Measurements from ENCODE around the gene CHD8.
"Not testable (repeated sequence)": the region's sequence is repeated elsewhere in the genome, so short reads cannot be mapped to it uniquely, and the experiment has no call there.

Gene CHD8

DNA sequence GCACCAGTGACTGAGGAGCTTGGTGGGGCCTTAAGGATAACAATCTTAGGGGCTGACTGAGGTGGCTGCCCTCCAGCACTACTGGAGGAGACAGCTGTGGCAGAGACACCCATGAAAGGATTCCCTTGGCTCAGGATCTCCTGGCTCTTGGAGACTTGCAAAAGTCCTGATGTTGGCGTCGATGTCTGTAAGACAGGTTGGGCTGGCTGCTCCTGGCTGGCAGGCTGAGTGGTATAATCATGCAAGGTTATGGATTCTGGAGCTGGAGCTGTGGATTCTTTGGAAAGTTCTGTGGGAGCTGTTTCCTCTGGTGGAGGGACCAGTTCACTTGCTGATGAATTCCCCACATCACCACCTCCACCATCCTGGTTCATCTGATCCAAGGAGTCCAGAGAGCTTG is 24.8 kb downstream of the CHD8 start:
- DNase-seq = no peak

DNA sequence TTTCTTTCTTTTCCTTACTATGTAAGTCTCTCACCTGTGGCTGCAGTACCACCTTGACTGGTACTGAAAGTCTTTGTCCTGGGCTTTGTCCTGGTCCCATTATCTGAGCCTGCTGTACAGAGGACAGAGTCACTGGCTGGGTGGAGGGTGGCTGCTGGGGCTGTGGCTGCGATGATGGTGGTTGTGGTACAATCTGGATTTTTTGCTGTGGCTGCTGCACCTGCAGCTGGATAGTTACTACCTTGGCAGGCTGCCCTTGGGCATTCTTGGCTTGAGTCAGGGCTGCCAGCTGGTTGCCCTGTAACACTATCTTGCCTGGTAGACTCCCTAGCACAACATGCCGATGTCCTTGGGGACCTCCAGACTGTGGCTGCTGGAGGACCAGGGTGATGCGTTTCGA is 27.0 kb downstream of the CHD8 start:
- no peak for DNase-seq

DNA sequence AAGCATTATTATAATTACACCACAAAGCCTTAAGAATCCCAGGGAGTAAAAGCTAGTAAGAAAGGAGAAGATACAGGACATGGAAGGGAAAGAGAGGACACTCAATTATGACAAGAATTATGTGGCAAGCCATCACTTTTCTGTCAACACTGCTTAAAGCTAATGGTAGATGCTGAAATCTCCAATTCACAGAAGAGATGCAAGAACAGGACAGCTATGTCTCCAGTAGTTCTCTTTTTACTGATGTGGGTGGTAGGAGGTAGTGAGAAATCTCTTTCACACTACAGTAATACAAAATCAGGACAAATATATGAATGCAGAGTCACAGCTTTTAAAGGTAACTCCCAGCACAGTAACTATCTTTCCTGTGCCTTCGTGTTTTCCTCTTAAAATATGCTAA is 29.2 kb downstream of the CHD8 start:
- no peak for DNase-seq

DNA sequence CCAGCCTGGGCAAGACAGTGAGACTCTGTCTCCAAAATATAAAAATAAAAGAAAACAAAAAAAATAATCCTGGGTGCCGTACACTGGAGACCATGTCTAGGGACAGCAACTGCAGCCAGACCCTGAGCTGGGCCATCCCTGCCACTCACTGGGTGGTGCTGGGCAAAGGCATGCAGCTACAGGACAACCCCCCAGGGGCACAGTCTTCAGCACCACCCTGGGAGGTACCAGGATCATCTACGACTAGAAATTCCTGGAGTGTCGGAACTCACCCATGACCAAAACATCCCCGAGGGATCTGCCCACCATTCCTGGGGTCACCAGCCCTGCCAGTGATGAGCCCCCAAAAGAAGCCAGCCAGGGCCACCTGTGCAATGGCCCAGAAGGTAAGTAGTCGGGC is 36.4 kb downstream of the CHD8 start:
- no peak for DNase-seq

DNA sequence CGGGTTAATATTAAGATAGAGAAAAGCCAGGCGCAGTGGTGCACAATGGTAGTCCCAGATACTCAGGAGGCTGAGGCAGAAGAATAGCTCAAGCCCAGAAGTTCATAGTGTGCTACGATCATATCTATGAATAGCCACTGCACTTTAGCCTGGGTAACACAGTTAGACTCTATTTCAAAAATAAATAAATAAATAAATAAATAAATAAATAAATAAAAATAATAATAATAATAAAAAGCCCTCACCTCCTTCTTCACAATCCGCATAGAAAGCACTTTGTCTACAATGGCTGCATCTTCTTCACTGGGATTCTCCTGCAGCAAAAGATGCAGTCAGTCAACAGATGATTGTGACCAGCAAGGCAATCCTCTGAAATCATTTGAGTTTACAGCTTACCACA is 40.6 kb downstream of the CHD8 start:
- no peak for DNase-seq

DNA sequence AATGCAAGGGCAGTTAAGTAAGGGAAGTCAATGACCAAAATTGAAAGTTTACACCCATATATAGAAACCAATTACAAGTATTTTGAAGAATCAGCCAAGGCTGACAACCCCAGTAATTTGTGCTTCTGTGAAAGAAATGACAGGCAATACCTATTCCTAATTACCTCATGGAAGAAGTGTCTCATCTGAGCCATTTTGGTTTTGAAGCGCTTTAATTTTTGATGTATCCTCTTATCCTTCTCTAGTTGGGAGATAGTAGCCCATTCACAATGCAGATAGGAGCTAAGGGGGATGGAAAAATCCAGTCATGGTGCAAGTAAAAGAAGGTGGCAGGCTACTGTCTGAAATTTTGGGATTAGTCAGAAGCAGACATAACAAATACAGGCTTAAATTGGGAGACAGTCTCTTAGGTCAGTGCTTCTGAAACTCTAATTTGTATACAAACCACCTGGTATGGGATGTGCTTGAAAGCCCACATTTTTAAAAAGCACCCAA is 41.7 kb downstream of the CHD8 start:
- no peak for DNase-seq

DNA sequence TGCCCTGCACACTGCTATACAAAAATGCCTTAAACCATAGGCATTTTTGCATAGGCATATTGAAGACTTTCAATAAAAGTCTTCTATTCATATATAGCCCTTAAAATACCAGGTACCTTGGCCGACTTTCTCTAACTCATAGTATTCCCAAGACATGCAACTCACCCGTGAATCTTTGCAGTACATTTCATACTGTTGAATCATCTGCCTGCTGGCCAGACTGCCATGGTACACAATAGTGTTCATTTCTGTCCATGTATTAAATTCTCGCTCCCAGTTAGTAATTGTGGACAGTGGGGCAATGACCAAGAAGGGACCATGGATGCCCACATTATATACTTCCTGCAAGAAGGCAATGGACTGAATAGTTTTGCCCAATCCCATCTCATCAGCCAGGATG is 47.8 kb downstream of the CHD8 start:
- no peak for DNase-seq

DNA sequence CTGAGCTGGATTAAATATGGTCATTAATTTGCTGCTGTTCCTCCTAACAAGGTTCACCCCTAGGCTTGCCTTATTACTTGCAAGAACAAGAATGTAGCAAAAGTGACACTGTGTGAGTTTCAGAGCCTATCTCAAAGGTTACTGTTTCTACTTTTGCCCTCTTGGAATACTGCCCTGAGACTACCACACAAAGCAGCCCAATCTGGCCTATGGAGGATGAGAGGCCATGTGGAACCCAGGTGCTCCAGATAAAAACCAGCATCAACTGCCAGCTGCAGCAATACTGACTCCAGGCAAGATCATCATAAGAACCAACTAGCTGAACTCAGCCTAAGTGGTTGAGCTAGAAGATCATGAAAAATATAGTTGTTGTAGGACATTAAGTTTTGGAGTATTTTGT is 49.7 kb downstream of the CHD8 start:
- DNase-seq = no peak

DNA sequence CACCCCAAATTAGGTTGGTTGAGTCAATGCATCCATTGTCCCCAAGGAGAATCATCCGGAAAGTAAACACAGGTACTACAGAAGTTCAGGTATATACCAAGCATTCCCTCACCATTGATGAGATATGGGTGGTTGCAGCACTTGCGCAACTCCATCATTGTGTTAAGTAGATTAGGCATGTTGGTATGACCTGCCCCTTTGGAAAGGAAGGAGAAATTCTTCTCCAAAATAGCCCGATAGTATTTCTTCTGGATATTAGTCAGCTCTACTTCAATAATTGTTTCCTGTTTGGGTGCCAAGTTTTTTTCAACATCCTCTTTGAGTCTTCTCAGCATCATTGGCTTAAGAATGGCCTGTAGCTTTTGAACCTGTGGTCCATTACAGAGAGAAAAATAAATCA is 50.8 kb downstream of the CHD8 start:
- DNase-seq = no peak

DNA sequence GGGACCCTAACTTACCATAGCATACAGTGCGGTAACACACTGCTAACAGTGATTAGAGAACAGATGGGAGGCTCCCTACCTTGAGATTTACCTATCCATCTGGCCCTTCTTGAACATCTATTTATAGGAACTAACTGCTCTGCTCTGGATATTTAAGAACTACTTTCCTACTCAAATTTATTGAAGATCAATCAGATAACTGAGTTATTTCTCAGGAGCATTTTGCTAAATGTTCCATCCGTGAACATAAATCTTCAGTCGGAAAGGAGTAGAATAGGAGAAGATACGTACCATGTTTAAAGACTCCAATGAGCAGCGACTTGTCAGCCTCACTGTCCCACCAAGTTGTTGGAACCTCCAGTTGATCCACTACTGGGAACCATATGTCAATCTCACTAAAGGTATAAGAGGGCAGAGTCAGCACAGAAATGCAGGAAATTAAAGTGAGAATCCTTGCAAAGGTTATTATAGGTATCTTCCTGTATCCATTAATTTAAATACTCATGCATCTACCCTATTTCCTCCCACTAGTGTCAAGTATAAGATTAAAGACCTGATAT is 56.5 kb downstream of the CHD8 start:
- no peak for DNase-seq

DNA sequence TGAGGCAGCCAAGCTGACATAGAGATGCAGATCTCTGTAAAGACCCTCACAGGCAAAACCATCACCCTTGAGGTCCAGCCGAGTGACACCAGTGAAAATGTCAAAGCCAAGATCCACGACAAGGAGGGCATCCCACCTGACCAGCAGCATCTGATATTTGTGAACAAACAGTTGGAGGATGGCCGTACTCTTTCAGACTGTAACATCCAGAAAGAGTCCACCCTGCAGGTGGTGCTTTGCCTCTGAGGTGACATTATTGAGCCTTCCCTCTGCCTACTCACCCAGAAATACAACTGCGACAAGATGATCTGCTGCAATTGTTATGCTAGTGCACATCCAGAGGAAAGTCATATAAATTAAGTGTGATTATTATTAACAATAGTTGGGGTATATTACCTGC is 57.0 kb downstream of the CHD8 start:
- DNase-seq = no peak

DNA sequence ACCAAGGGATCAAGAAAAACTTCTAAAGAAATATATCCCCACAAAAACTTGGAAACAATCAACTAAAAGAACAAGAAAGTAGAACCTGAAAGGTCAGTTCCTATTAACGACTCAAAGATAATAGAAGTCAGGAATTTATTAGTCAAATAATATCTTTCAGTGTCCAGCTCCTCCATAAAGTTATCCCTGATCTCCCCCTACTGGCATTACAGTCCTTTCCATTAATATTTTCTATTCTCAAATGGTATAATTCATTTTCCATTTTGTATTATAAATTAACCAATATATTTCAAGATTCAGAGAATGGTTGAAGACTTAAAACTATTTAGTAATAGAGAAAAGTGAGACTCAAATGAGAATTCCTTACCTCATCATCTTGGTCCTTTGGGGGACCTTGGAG is 60.5 kb downstream of the CHD8 start:
- DNase-seq = no peak

DNA sequence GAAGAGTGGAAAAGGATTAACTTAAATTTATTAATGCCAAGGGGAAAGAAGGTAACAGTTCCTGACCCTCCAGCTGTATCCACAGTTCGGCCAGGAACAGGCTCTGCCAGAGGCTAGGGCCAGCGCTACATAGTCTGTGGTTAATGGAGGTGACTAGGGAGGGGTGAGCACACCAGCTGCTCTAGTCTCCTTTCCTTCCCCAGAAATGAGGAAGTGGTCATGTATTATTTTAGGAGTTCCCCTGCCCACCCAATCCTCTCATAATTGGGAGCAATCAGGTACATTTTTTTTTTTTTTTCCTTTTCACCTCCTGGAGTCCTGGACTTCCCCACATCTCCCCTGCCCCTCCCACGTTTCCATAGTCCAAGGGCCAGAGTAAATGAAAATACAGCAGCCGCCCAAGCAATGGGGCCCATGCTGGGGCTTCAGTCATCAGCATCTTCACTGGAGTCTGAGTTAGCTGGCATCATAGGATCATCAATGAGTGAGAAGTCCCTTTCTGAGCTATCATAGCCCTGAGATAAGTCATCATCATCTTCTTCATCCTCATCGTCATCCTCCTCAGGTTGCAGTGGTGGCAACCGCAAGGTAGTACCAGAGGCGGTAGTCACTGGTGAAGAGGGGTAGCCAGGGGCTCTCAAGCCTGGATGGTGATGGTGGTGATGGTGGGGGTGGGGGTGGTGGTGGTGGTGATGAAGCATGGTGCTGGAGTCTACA is 70.6 kb downstream of the CHD8 start:
- DNase-seq = no peak

DNA sequence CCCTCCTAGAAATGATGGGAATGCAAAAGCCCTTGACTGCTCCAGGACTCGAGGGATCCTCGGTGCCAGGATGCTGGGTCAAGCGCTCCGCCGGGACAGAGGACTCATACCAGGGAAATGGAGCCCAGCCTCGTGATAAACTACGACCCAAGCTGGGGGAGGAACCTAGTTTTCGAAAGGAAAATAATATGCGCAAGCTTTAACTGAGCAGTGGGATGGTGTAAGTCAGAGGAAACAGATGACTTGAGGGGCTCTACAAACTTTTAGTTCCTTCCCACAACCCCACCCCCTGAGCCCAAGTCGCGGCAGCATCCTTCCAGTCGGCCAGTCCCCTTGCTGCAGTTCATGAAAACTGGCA is 71.5 kb downstream of the CHD8 start:
- no peak for DNase-seq

DNA sequence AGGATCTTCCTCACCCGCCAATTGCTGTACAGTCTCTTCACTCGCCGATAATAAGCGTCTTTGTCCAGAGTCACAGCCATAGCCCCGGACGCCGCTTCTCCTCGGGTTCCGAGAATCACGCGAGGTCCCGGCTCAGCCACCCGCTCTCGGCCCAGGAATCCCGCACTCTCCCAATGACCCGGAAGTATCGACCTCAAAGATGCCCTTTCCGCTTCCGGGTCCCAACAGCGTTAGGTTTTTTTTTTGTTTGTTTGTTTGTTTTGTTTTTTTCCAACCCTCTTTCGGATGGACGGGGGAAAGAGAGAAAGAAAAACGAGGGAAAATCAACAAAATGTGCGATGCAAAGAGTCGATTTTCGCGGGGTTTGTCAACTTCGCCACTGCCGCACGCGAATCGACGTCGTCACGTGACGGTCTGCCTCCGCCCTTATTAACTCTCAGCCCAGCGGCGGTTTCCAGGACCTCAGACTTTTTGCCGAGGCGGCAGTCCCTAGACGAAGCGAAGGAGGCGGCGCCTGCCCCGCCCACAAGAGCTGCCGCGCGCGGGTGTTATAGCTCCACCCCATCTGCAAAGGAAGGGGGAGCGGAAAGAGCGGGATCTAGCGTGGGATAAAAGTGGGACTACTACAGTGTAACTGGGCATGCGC is 72.0 kb downstream of the CHD8 start, which contains the start of gene SUPT16H:
Gene SUPT16H, minus strand, starts transcription at position 172 of the 646 bp plus-strand sequence. Its CDS starts 92 bp downstream, at position 80.
- peak; percentile 92 for DNase-seq

DNA sequence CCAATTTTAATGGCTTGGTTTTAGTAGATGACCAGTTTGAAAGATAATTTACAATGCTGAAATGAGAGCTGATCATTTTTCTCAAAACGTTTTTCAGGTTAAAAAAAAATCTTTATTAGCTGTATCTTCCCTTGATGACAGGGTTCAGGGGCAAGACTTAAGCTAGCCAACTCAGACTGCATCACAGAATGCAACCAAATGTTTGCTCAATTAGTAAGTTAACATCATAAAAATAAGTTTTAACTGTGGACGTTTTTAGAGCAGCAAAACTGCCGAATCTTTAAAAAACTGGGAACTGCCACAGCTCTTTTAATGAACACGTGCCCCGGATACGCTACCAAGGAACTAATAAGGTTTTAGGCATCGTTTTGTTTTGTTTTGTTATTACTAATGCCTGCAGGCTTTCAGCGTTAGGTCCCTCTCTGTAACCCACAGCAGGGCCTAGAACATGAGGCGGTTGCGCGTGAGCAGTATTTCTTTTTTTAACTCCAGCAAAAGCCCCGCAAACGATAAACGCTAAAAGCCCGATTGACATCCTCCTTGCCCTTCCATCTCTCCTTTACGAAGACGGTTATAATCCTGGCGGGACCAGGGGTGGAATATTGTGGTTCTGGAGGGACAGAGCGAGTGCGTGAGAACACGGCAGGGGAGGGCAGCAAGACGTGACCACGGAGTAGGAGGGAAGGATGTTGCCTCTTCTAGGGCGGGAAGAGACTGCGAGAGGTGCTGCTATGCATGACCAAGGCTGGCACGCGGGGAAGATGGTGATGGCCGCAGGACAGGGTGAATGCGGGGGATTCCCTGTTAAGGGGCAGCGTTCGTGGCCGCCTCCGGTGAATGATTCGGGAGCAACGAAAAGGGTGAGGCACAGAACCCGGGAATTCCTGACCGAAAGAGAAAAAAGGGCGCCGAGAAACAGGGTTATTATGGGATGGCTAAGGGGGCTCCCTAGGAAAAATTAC is 72.8 kb downstream of the CHD8 start:
- peak; percentile 30 for DNase-seq

DNA sequence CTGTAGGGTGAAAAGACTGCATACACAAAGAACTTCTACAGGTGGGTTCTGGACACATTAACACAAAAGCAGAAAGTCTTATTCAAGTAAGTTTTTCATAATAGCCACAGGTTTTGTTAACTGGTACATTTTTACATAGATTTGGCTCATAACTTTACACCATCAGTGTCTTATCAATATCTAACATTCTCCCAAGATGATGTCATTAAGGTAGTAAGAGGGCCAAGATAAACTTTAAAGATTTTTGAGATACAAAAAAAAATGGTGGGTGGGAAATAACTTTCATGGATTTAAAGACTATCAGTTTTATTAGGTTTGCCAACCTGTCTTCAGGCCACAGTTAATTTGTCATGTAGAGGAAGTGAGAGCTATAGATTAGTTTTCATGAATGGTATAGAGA is 73.8 kb downstream of the CHD8 start:
- DNase-seq = no peak

DNA sequence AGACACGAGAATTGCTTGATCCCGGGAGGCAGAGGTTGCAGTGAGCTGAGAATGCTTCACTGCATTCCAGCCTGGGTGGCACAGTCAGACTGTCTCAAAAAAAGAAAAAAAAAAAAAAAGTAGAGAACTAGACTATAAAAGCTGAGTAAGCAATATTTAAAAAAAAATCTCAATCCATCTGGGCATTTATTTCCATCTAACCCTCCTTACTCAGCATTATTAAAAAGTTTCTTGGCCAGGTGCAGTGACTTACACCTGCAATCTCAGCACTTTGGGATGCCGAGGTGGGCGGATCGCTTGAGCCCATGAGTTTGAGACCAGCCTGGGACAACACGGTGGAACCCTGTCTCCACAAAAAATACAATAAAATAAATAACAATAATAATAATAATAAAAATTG is 76.6 kb downstream of the CHD8 start:
- no peak for DNase-seq

DNA sequence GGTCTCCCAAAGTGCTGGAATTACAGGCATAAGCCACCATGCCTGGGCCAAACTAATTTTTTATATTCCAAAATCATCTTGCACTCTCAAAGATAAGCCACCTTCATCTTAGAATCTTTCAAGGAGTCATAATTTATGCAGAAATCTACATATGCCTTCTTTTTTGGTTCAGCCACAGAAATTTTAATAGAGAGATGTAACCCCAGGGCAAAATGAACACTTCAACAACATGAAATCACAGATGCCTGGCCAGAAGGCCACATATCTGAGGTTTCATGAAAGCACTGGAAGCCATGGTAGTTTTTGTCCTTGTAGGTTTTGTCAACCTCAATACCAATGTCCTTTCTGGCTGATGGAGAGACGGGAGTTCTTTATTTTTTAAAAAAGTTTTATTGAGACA is 81.9 kb downstream of the CHD8 start:
- no peak for DNase-seq

DNA sequence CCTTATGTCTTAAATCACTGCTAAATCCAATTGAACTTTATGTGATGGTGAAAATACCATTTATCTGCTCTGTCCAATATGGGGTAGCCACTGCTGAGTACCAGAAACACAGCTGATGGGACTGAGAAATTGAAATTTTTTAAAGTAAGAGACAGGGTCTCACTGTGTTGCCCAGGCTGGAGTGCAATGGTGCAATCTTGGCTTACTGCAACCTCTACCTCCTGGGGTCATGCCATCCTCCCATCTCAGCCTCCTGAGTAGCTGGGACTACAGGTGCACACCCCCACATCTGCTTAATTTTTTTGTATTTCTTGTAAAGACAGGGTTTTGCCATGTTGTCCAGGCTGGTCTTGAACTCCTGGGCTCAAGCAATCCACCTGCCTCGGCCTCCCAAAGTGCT is 83.1 kb downstream of the CHD8 start:
- DNase-seq = not testable (repeated sequence)

DNA sequence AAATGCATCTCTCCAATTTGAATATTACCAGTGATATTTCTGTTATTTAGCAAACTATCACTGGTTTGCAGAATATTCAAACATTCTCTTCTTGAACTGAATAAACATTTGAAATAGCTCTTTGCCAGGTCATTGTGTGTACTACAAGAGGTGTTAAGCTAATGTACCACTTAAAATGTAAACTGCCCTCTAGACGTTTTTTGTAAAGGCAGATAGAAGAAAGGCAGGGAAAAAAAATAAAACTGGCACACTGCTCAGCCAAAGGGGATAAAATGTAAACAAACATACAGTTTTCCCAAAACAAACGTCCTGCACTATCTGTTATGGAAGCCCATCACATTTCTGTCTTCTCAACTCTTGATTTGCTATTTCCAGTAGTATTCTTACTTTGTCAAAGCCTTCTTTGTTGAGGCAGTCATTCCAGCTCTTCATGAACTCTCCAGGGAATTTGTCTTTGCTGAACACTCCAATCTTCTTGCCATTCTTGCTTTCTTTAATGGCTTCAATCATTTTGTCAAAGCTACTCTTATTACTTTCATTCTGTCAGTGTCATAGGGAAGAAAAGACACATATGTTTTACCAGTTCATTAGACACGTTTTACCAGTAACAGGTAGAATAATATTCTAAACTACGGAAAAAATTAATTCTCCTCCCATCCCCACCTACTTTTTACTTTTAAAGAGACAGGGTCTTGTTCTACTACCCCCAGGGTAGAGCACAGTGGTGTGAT is 85.8 kb downstream of the CHD8 start:
- DNase-seq = no peak

DNA sequence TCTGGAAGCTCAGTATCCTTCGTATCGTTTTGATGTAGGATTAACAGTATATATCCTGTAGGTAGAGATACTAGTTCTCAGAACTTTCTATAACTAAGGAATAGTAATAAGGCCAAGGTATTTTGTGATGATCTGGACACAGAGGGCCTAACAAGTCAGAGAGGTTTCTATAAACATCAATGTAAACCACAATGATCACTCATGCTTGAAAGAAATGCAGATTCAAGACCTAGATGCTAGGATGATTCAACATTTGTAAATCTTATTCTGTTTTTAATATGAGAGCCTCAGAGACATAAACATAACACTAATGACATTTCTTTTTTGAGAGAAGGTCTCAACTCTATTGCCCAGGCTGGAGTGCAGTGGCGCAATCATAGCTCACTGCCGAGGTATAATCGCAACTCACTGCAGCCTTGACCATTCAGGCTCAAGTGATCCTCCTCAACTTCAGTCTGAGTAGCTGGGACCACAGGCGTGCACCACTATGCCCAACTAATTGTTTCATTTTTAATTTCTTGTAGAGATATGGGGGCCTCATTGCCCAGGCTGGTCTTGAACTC is 88.3 kb downstream of the CHD8 start:
- DNase-seq = no peak

Data from activated gamma-delta T cell treated with Interleukin-2 at 50 U/mL for 16 hours (primary cell).